EH (cell line): Measurements from ENCODE around the gene ELK3.

Experiments used
- DNase-seq: peaks from one replicate; pipeline ENCODE4 v3.0.0-alpha.2; 2015; ENCODE audit warnings: low read depth

Gene ELK3

GRCh38 chr12:96234591-96235483 lies 40.7 kb downstream of the ELK3 start:
- no peak for DNase-seq

- no peak for DNase-seq
Observed at GRCh38 chr12:96235484-96235826, 41.3 kb downstream of the ELK3 start.

- peak; percentile 34 for DNase-seq
Observed at GRCh38 chr12:96236221-96236822, 42.1 kb downstream of the ELK3 start.

GRCh38 chr12:96237035-96237434 lies 42.9 kb downstream of the ELK3 start:
- no peak for DNase-seq

GRCh38 chr12:96237465-96238077 lies 43.4 kb downstream of the ELK3 start:
- peak; percentile 97 for DNase-seq

GRCh38 chr12:96238336-96239047 lies 44.3 kb downstream of the ELK3 start:
- no peak for DNase-seq

- DNase-seq = no peak
Observed at GRCh38 chr12:96239711-96240635, 45.8 kb downstream of the ELK3 start.

GRCh38 chr12:96240656-96241055 lies 46.5 kb downstream of the ELK3 start:
- no peak for DNase-seq

- DNase-seq = no peak
Observed at GRCh38 chr12:96241431-96241830, 47.3 kb downstream of the ELK3 start.

- peak; percentile 91 for DNase-seq
Observed at GRCh38 chr12:96241846-96242256, 47.7 kb downstream of the ELK3 start.

- no peak for DNase-seq
Observed at GRCh38 chr12:96242597-96242996, 48.4 kb downstream of the ELK3 start.

- DNase-seq = no peak
Observed at GRCh38 chr12:96244826-96245225, 50.7 kb downstream of the ELK3 start.

GRCh38 chr12:96246926-96247505 lies 52.8 kb downstream of the ELK3 start:
- no peak for DNase-seq

GRCh38 chr12:96247563-96247962 lies 53.4 kb downstream of the ELK3 start:
- peak; percentile 68 for DNase-seq

GRCh38 chr12:96248136-96248931 lies 54.2 kb downstream of the ELK3 start:
- DNase-seq = no peak

GRCh38 chr12:96249196-96250118 lies 55.3 kb downstream of the ELK3 start:
- no peak for DNase-seq

GRCh38 chr12:96250119-96250685 lies 56.0 kb downstream of the ELK3 start:
- no peak for DNase-seq

GRCh38 chr12:96255077-96255476 lies 60.9 kb downstream of the ELK3 start:
- DNase-seq = no peak
